Osteocyte (in vitro differentiated cells): ENCODE results near the gene FNDC11. TPM values are rescaled to one million over a fixed set of nuclear protein-coding genes. Genes with fewer than 3 reads are reported as not detected.
"Not testable (repeated sequence)": the region's sequence is repeated elsewhere in the genome, so short reads cannot be mapped to it uniquely, and the experiment has no call there.

Experiments used
- DNase-seq: peaks from one replicate; pipeline ENCODE4 v3.0.0; 2021; ENCODE audit warnings: mixed read lengths; ENCODE audit not compliant: unreplicated experiment; ENCODE audit errors: extremely low spot score
- H3K27ac Mint-ChIP-seq: one replicate; pipeline ENCODE4 v1.8.0; 2021; ENCODE audit warnings: mild to moderate bottlenecking, mixed read lengths; ENCODE audit not compliant: unreplicated experiment
- H3K27me3 Mint-ChIP-seq: one replicate; pipeline ENCODE4 v1.8.0; 2021; ENCODE audit warnings: mixed read lengths; ENCODE audit not compliant: unreplicated experiment
- H3K36me3 Mint-ChIP-seq: one replicate; pipeline ENCODE4 v1.8.0; 2021; ENCODE audit warnings: mixed read lengths; ENCODE audit not compliant: unreplicated experiment
- H3K4me1 Mint-ChIP-seq: one replicate; pipeline ENCODE4 v1.8.0; 2021; ENCODE audit warnings: mixed read lengths; ENCODE audit not compliant: unreplicated experiment
- H3K4me3 Mint-ChIP-seq: one replicate; pipeline ENCODE4 v1.8.0; 2021; ENCODE audit warnings: mild to moderate bottlenecking, moderate library complexity, mixed read lengths; ENCODE audit not compliant: unreplicated experiment
- H3K9me3 Mint-ChIP-seq: one replicate; pipeline ENCODE4 v1.8.0; 2021; ENCODE audit warnings: mixed read lengths; ENCODE audit not compliant: unreplicated experiment
- total RNA-seq: library from RNA; stranded (reverse); gene quantifications from 2 replicates; pipeline ENCODE4 v1.2.1, GENCODE V29; 2021
- TF ChIP-seq, protein P1 (sequence below): fragments of 200-600 bp; sonication (generic); IDR thresholded peaks from 2 replicates; pipeline ENCODE4 v1.5.0; 2021; ENCODE audit warnings: antibody characterized with exemption, mild to moderate bottlenecking, moderate library complexity

FNDC11 gene
- total RNA-seq, 1 donor from 2014 or later, result 0.13 TPM

DNA sequence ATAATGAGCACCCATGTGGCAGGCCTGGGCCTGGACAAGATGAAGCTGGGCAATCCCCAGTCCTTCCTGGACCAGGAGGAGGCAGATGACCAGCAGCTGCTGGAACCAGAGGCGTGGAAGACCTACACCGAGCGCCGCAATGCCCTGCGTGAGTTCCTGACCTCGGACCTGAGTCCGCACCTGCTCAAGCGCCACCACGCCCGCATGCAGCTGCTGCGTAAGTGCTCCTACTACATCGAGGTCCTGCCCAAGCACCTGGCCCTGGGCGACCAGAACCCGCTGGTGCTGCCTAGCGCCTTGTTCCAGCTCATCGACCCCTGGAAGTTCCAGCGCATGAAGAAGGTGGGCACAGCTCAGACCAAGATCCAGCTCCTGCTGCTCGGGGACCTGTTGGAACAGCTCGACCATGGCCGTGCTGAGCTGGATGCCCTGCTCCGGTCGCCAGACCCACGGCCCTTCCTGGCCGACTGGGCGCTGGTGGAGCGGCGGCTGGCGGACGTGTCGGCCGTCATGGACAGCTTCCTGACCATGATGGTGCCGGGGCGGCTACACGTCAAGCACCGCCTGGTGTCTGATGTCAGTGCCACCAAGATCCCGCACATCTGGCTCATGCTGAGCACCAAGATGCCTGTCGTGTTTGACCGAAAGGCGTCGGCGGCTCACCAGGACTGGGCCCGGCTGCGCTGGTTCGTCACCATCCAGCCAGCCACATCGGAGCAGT is 1.9 kb downstream of the FNDC11 start:
- Mint-ChIP-seq H3K36me3 (peaks cover 4% of the 10 kb centered on the region), H3K9me3 (no peaks in the 10 kb centered on the region), H3K27ac (no peak overlapping the region), H3K27me3 (no peaks in the 10 kb centered on the region), H3K4me3 (no peak overlapping the region), H3K4me1 (peaks cover 13% of the 10 kb centered on the region)
- no peak for DNase-seq
- TF ChIP-seq, protein P1, sequence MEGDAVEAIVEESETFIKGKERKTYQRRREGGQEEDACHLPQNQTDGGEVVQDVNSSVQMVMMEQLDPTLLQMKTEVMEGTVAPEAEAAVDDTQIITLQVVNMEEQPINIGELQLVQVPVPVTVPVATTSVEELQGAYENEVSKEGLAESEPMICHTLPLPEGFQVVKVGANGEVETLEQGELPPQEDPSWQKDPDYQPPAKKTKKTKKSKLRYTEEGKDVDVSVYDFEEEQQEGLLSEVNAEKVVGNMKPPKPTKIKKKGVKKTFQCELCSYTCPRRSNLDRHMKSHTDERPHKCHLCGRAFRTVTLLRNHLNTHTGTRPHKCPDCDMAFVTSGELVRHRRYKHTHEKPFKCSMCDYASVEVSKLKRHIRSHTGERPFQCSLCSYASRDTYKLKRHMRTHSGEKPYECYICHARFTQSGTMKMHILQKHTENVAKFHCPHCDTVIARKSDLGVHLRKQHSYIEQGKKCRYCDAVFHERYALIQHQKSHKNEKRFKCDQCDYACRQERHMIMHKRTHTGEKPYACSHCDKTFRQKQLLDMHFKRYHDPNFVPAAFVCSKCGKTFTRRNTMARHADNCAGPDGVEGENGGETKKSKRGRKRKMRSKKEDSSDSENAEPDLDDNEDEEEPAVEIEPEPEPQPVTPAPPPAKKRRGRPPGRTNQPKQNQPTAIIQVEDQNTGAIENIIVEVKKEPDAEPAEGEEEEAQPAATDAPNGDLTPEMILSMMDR, result no peak

DNA sequence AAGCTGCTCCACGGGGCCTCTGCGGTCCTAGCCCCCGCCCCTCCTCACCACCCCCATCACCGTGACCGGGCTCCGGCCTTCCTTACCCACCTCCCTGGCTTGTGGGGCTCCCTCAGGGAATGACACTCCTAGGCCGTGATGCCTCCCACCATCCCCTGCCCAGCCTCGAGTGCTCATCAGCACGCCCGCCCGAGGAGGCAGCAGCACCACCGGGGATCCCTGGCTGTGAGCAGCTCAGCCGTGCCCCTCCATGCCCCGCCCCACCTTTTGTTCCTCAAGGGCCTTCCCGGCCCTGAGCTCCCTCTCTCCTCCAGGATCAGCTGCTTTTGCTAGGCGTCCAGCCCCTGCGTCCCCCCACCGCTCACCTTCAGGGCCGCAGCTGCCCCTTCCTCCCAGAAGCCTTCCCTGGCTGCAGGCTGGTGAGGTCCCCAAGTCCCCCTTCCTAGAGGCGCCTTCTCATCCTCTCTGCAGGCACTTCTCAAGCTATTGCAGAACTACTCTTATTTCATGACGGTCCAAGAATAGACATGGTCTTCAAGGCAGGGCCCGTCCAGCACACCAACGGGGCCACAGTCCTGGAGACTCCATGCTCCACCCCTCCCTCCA is 3.0 kb downstream of the FNDC11 start:
- no peak overlapping the region for H3K27ac Mint-ChIP-seq
- TF ChIP-seq, protein P1, result no peak
- H3K9me3 Mint-ChIP-seq, result no peaks in the 10 kb centered on the region
- peaks cover 4% of the 10 kb centered on the region for H3K36me3 Mint-ChIP-seq
- no peaks in the 10 kb centered on the region for H3K27me3 Mint-ChIP-seq
- DNase-seq, result no peak
- no peak overlapping the region for H3K4me3 Mint-ChIP-seq
- peaks cover 13% of the 10 kb centered on the region for H3K4me1 Mint-ChIP-seq

DNA sequence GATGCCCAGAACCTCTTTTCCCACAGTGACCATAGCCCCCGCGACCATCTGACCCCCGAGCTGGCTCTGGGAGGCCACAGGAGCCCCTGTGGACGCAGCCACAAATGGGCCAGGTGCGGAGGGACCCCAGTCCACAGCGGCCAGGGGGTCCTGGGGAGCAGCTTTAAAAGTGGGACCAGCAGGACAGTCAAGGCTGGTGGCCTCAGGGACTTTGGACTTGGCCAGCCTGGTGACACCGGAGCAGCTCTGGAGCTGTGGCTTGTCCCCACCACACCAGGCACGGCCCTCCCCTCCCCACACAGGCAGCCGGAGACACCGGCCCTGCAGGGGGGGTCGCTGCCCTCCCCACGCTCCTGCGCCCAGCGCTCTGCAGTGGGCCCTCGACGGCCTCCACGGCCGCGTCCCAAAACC is 3.5 kb downstream of the FNDC11 start:
- Mint-ChIP-seq H3K36me3 (peaks cover 4% of the 10 kb centered on the region), H3K4me1 (peaks cover 13% of the 10 kb centered on the region), H3K27ac (no peak overlapping the region), H3K9me3 (no peaks in the 10 kb centered on the region), H3K4me3 (no peak overlapping the region), H3K27me3 (no peaks in the 10 kb centered on the region)
- TF ChIP-seq, protein P1, result no peak
- DNase-seq, result no peak

DNA sequence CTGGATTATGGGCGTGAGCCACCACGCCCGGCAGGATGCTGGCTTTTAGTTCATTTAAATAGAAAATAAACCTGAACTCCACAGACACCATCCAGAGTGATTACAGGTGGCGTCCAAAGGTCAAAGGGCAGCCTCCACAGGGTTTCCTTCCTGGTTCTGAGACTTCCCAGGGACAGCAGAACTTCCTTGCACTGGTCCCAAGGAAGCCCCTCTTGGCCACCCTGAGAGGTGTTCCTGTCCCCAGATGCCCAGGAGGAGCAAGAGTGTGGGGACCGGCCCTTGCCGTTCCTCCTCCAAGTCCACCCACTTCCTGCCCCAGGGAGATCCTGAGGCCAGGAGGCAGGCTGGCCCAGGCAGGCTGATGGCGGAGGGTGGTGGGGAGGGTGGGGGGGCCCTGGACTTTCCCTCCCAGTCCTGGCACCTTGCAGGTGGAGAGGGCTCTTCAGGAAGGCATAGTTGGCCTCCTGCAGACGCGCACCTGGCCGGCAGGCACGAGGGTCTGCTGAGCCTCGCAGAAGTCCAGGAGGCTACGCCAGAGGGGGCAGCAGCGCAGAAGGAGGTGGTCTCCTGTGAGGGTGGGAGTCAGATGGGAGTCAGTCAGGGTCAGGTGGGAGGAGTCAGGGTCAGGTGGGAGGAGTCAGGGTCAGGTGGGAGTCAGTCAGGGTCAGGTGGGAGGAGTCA is 5.0 kb downstream of the FNDC11 start:
- TF ChIP-seq, protein P1, result no peak
- Mint-ChIP-seq H3K4me3 (no peak overlapping the region), H3K4me1 (peaks cover 9% of the 10 kb centered on the region)

DNA sequence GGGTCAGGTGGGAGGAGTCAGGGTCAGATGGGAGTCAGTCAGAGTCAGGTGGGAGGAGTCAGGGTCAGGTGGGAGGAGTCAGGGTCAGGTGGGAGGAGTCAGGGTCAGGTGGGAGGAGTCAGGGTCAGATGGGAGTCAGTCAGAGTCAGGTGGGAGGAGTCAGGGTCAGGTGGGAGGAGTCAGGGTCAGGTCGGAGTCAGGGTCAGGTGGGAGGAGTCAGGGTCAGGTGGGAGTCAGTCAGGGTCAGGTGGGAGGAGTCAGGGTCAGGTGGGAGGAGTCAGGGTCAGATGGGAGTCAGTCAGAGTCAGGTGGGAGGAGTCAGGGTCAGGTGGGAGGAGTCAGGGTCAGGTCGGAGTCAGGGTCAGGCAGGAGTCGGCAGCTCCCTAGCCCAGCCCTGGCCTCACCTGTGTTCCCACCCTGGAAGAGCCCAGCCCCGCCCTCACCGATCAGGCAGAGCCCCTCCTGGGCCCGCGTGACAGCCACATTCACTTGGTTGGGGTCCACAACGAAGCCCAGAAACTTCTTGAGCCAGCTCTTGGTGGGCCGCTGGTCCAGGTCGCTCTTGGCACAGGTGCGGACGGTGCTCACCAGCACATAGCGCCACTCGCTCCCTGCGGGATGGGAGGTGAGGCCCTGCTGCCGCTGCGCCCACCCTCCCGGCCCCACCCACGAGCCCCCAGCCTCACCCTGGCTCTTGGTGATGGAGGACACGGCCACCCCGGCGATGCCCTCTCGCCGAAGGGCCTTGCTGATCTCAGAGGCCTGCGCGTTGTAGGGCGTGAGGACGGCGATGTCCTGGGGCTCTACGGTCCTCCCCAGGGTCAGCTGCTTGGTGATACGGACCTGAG is 5.8 kb downstream of the FNDC11 start:
- H3K27ac Mint-ChIP-seq, H3K4me3 Mint-ChIP-seq, H3K36me3 Mint-ChIP-seq, H3K27me3 Mint-ChIP-seq, H3K4me1 Mint-ChIP-seq, DNase-seq, H3K9me3 Mint-ChIP-seq: not testable (repeated sequence)

More for the DNA sequence above, 5.0 kb downstream of the FNDC11 start:
- no peaks in the 10 kb centered on the region for H3K27me3 Mint-ChIP-seq
- peaks cover 4% of the 10 kb centered on the region for H3K36me3 Mint-ChIP-seq
- no peak for DNase-seq
- H3K27ac Mint-ChIP-seq, result no peak overlapping the region
- H3K9me3 Mint-ChIP-seq, result no peaks in the 10 kb centered on the region
